ENCODE data around the gene MAPKAP1. TPM values are rescaled to one million over a fixed set of nuclear protein-coding genes. Genes with fewer than 3 reads are reported as not detected.

The MAPKAP1 gene
- total RNA-seq, 1 donor from 2014 or later, result 74.6 TPM

- Mint-ChIP-seq H3K4me1 (ENCODE audit: low read depth) (no peaks in the 10 kb centered on the region), H3K4me3 (ENCODE audit: low read depth) (no peak overlapping the region), H3K9me3 (ENCODE audit: low read depth) (no peaks in the 10 kb centered on the region), H3K27ac (no peak overlapping the region), H3K36me3 (ENCODE audit: insufficient read depth) (no peaks in the 10 kb centered on the region), H3K27me3 (peaks cover 2% of the 10 kb centered on the region)
- DNase-seq (ENCODE audit: low spot score, unreplicated experiment), result no peak
- TF ChIP-seq, protein P1, sequence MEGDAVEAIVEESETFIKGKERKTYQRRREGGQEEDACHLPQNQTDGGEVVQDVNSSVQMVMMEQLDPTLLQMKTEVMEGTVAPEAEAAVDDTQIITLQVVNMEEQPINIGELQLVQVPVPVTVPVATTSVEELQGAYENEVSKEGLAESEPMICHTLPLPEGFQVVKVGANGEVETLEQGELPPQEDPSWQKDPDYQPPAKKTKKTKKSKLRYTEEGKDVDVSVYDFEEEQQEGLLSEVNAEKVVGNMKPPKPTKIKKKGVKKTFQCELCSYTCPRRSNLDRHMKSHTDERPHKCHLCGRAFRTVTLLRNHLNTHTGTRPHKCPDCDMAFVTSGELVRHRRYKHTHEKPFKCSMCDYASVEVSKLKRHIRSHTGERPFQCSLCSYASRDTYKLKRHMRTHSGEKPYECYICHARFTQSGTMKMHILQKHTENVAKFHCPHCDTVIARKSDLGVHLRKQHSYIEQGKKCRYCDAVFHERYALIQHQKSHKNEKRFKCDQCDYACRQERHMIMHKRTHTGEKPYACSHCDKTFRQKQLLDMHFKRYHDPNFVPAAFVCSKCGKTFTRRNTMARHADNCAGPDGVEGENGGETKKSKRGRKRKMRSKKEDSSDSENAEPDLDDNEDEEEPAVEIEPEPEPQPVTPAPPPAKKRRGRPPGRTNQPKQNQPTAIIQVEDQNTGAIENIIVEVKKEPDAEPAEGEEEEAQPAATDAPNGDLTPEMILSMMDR (IDR thresholded peaks at IDR 0.05; ENCODE audit: unreplicated experiment), result no peak
Observed at GRCh38 chr9:125434986-125435775, 271.8 kb downstream of the MAPKAP1 start.

DNA sequence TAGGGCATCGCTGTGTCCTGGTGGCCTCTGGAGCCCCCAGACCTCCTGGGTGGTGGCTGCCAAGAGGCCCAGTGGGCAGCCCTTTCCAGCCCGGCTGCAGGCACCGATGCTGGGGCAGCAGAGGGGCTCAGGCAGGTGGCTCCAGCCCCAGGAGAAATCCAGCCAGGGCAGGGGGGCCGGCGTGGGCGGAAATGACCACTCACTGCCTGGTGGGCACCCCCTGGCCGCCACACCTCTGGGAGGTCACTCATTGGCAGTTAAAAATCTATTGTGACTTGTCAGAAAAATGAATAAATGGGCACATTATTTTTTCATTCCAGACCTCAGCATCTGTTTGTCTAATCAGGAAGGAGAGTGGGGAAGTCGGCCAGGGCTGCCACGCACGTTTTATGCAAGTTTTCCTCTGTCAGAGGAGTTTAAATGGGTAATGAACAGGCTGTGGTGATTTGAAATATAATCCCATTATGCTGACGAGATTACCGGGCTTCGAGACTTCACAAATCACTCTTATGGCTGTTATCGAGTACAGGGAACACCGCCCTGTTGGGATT lies 273.5 kb downstream of the MAPKAP1 start:
- Mint-ChIP-seq H3K36me3 (ENCODE audit: insufficient read depth) (no peaks in the 10 kb centered on the region), H3K27me3 (peaks cover 2% of the 10 kb centered on the region), H3K4me3 (ENCODE audit: low read depth) (no peak overlapping the region), H3K27ac (no peak overlapping the region), H3K9me3 (ENCODE audit: low read depth) (no peaks in the 10 kb centered on the region), H3K4me1 (ENCODE audit: low read depth) (no peaks in the 10 kb centered on the region)
- TF ChIP-seq, protein P1 (IDR thresholded peaks at IDR 0.05; ENCODE audit: unreplicated experiment), result no peak
- DNase-seq (ENCODE audit: low spot score, unreplicated experiment), result no peak

GRCh38 chr9:125432715-125433385 lies 274.2 kb downstream of the MAPKAP1 start:
- Mint-ChIP-seq H3K9me3 (ENCODE audit: low read depth) (no peaks in the 10 kb centered on the region), H3K27ac (no peak overlapping the region), H3K36me3 (ENCODE audit: insufficient read depth) (no peaks in the 10 kb centered on the region), H3K27me3 (peaks cover 2% of the 10 kb centered on the region), H3K4me3 (ENCODE audit: low read depth) (no peak overlapping the region), H3K4me1 (ENCODE audit: low read depth) (no peaks in the 10 kb centered on the region)
- TF ChIP-seq, protein P1 (IDR thresholded peaks at IDR 0.05; ENCODE audit: unreplicated experiment), result no peak
- DNase-seq (ENCODE audit: low spot score, unreplicated experiment), result no peak

DNA sequence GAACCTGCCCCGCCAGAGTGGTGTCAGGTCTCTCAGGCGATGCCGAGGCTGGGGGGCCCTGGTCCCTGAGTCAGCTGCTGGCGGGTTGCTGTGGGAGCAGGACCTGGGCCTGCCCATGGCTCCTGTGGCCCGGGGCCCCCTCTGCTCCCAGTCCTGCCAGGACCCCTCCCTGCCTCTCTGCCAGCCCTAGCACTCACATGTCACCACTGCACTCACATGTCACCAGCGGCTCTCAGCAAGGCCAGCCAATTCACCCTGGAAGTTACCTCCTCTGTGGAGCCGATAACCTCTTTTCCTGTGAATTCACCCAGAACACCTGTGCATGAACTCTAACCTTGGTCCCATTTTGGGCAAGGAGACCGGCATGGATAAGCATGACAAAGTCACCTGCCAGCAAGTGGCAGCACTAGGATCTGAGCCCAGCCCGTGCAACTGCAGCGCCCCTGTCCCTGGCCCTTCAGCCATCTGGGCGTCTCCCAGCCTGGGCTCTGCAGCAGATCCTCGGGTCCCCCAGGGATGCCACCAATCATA lies 275.2 kb downstream of the MAPKAP1 start:
- Mint-ChIP-seq H3K27ac (no peak overlapping the region), H3K4me3 (ENCODE audit: low read depth) (no peak overlapping the region), H3K36me3 (ENCODE audit: insufficient read depth) (no peaks in the 10 kb centered on the region), H3K4me1 (ENCODE audit: low read depth) (no peaks in the 10 kb centered on the region), H3K27me3 (peaks cover 2% of the 10 kb centered on the region), H3K9me3 (ENCODE audit: low read depth) (no peaks in the 10 kb centered on the region)
- DNase-seq (ENCODE audit: low spot score, unreplicated experiment), result no peak
- TF ChIP-seq, protein P1 (IDR thresholded peaks at IDR 0.05; ENCODE audit: unreplicated experiment), result no peak

GRCh38 chr9:125431012-125431305 lies 276.0 kb downstream of the MAPKAP1 start:
- TF ChIP-seq, protein P1 (IDR thresholded peaks at IDR 0.05; ENCODE audit: unreplicated experiment), result no peak
- no peak for DNase-seq (ENCODE audit: low spot score, unreplicated experiment)
- Mint-ChIP-seq H3K4me3 (ENCODE audit: low read depth) (no peak overlapping the region), H3K4me1 (ENCODE audit: low read depth) (no peaks in the 10 kb centered on the region), H3K27ac (no peak overlapping the region), H3K9me3 (ENCODE audit: low read depth) (no peaks in the 10 kb centered on the region), H3K27me3 (peaks cover 2% of the 10 kb centered on the region), H3K36me3 (ENCODE audit: insufficient read depth) (no peaks in the 10 kb centered on the region)

All from progenitor cell of endocrine pancreas (in vitro differentiated cells).